Stimulated activated CD4-positive, alpha-beta T cell treated with anti-CD3 and anti-CD28 coated beads, Interleukin-12 subunit alpha, Interleukin-12 subunit beta, amount 100 ng/mL, for 4 hours (primary cell): ENCODE results near the gene HACD2.
A peak's percentile ranks its signal among the peaks of the same experiment; 100 is the strongest.
"Not testable (repeated sequence)": the region's sequence is repeated elsewhere in the genome, so short reads cannot be mapped to it uniquely, and the experiment has no call there.

Source experiments
- DNase-seq: peaks from one replicate; pipeline ENCODE4 v3.0.0-alpha.2; 2020

The HACD2 gene

GRCh38 chr3:123584988-123585937 is at the start of gene HACD2:
TSS of gene HACD2 (minus strand) at chr3:123585053. CDS start at chr3:123585027, 26 bp downstream.
- DNase-seq = peak; percentile 96

GRCh38 chr3:123634149-123635051 is 49.5 kb upstream of the HACD2 start:
- no peak for DNase-seq

- no peak for DNase-seq
Observed at GRCh38 chr3:123633530-123633929, 48.7 kb upstream of the HACD2 start.

DNA sequence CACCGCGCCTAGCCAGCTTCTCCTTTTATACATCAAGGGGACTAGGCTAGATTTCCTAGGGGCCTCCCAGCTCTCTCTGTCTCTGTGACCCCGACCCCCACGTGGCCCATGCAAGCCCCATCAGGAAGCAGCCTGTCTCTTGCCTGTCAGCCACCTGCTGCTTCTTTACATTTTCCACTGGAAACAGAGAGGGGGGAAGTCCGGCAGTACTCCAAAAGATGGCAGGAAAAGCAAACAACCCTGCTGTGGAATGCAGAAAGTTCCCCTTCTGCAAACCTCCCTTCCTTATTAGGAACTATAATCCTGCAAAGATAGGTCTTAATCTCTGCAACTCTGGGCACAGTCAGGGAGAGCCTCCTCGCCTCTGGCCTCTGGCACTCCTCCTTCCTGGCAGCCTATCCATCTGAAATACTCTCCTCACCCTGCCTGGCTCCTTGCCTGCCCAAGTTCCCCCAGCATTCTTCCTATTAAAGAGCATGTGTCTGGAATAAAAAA is 47.4 kb upstream of the HACD2 start:
- no peak for DNase-seq

- DNase-seq = no peak
Observed at GRCh38 chr3:123629747-123630047, 44.8 kb upstream of the HACD2 start.

- DNase-seq = no peak
Observed at GRCh38 chr3:123628996-123629746, 44.3 kb upstream of the HACD2 start.

DNA sequence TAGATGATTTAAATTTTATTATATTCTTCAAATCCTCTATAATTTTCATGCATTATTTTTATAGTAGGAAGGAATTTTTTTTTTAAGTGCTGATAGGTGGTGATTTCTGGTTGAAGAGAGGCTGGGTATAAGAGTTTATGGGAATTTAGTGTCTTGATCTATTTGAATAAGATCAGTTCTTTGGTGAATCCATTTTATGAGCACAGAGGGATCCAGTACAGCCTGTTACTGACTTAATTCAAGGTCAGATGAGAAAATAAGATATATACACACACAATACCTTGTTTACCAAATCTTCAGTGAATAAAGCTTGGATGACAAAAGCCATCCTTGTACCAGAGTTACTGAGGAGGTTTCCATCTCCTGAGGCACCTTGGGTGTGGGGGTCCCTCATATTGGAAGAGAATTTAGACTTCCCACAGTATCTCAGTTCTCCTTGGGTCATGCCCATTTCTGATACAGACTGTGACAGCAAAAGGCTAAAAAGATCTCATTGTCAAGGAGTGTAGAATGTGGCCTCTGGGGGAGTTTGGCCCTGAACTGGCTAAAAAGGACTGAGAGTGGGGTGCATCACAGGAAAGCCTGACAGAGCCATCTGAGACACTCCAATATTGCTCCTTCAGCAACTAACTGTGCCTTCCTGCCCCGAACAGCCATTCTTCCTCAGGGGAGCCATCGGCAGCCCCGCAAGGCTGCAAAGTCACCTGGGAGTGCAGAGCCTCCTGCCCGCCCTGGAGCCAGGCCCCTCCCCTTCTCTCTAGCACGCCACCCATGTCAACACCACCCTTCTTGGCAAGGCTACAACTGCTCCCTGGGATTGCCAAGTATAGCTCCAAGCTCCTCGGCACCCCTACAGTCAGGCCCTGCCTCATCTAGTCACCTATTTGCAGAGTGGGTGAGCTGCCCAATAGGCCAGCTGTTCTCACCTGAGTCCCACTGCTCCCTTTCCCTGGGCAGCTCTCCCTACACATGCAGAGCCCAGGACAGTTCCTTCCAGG is 43.1 kb upstream of the HACD2 start:
- DNase-seq = no peak

GRCh38 chr3:123626881-123627280 is 42.0 kb upstream of the HACD2 start:
- no peak for DNase-seq

DNA sequence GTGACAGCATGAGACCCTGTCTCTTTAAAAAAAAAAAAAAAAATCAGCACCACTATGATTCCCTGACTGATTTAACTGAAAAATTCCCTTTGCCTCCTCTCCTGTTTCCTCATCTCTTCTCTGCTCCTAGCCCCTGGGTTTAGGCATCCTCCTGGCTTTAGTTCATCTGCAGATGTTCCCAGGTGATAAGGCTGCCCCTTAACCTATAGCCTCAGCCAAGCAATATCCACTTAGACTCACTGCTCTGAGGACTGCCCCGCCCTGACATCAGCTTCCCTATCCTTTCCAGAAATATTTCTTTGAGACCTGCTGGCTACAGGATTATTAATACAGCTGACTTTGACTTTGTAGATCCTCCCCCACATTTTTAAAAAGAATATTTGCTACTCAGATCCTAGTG is 39.4 kb upstream of the HACD2 start:
- DNase-seq = no peak

- no peak for DNase-seq
Observed at GRCh38 chr3:123623346-123623880, 38.6 kb upstream of the HACD2 start.

DNA sequence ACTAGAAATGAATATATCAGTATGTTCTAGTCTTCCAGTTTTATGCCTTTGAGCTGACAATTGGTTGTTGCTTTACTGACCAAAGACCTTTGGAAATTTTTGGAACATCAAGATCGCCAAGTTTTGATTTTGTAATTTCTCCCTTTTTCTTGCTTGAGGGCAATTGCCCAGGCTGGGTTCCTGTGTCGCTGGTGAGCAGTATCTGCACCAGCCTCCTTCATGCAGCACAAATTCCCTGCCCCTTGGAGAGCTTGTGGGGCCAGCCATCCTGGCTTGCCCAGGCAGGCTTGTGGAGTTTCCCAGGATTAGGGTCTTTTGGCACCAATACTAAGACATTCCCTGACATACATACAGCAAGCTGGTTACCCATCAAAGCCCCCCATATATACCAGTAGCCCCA is 37.9 kb upstream of the HACD2 start:
- no peak for DNase-seq

GRCh38 chr3:123621850-123622189 is 37.0 kb upstream of the HACD2 start:
- DNase-seq = no peak

- no peak for DNase-seq
Observed at GRCh38 chr3:123621186-123621849, 36.5 kb upstream of the HACD2 start.

DNA sequence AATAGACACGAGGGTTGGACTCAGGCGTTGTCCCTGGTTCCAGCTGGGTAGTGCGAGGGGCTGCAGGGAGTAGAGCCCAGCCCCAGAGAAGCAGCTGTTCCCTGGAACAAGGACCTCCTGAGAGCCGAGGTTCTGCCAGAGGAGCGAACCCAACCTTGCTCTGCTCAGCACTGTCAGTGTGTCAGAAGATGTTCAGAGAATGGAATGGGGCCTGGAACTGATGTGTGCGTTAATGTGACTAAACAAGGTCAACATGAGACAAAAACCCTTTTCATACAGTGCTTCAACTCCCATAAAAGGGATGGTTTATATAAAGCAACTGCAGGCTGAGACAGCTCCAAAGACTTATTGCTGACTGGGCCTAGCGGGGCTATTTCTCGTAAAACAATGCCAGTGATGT is 35.5 kb upstream of the HACD2 start:
- DNase-seq = no peak

- DNase-seq = no peak
Observed at GRCh38 chr3:123618768-123619484, 34.1 kb upstream of the HACD2 start.

DNA sequence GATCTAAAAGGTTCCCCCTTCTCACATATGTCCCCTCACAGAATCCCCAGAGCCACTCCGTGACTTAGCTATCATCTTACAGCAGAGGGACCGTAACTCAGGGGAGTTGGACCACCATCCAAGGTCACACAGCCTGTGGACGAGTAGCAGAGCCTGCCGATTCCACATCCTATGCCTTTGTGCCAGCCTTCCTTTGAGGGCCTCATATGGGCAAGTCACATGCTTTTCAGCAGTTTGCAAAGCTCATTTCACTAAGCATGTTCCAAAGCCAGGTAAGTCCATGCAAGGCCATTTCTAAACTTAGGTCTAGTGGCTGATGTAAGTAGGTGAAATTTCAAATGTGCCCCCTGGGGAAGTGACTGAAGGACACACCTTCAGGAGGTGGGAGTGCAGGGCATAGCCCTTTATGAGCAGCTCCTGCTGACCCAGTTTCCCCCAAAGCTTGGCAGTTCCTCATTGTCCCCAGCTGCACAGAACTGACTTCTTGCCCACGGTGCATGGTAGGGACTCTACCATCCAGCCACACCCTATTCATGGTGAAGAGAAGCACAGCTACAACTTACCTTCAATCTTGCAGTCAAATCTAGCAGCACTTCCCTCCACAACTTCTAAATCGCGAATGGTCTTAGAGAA is 33.3 kb upstream of the HACD2 start:
- DNase-seq = no peak

DNA sequence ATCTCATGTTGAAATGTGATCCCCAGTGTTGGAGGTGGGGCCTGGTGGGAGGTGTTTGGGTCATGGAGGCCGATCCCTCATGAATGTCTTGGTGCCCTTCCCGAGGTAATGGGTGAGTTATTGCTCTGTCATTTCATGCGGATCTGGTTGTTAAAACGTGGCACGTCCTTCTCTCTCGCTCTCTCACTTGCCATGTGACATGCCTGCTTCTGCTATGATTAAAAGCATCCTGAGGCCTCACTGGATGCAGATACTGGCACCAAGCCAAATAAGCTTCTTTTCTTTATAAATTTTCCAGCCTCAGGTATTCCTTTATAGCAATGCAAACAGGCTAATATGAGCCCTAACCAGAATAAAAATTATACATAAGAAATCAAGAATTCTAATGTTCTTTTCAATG is 31.7 kb upstream of the HACD2 start:
- no peak for DNase-seq

GRCh38 chr3:123613543-123613942 is 28.7 kb upstream of the HACD2 start:
- no peak for DNase-seq

DNA sequence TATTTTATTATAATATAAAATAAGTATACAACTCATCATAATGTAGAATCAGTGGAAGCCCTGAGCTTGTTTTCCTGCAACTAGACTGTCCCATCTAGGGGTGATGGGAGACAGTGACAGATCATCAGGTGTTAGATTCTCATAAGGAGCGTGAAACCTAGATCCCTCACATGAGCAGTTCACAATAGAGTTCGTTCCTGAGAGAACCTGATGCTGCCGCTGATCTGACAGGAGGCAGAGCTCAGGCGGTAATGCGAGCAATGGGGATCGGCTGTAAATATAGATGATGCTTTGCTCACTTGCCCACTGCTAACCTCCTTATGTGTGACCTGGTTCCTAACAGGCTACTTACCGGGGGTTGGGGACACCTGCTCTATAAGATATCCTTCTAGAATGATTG is 26.8 kb upstream of the HACD2 start:
- not testable (repeated sequence) for DNase-seq

- DNase-seq = no peak
Observed at GRCh38 chr3:123611082-123611481, 26.2 kb upstream of the HACD2 start.
